ENCODE measurements around the gene ZMPSTE24.
"Not testable (repeated sequence)": the region's sequence is repeated elsewhere in the genome, so short reads cannot be mapped to it uniquely, and the experiment has no call there.

The ZMPSTE24 gene

DNA sequence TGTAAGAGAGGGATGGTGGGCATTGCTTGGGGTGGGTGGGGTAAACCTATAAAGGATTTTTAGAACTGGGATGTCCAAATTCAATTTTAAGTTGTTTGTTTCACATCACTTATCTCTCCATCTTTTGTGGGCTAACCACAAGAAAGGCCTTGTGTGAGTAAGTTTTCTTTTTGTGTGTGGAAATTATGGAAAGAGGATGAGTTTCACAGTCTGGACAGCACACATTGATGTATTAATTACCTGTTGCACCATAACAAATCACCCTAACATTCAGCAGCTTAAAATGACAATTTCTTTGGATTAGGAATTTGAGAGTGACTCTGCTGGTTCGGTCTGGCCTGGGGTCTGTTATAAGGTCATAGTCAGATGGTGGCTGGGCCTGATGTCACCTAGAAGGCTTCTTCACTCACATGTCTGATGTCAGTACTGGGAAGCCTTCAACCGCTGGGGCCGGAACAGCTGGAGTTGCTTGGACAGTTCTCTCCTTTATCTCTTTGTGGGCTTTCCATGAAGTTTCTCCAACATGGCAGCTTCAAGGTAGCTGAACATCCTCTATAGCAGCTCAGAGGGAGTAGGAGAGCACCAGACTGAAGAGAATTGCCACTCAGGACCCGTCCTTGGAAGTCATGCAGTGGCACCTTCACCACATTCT, 61.1 kb downstream of the ZMPSTE24 start:
- DNase-seq = no peak

DNA sequence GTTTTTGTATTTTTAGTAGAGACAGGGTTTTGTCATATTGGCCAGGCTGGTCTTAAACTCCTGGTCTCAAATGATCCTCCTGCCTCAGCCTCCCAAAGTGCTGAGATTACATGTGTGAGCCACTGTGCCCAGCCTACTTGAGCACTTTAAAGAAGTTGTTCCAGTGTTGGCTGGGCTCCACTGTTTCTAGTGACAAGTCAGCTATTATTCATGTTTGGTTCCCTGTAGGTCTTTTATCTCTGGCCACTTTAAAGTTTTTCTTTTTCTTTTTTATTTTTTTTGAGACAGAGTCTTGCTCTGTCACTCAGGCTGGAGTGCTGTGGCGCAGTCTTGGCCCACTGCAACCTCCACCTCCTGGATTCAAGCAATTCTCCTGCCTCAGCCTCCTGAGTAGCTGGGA, 73.4 kb downstream of the ZMPSTE24 start:
- DNase-seq = not testable (repeated sequence)

DNA sequence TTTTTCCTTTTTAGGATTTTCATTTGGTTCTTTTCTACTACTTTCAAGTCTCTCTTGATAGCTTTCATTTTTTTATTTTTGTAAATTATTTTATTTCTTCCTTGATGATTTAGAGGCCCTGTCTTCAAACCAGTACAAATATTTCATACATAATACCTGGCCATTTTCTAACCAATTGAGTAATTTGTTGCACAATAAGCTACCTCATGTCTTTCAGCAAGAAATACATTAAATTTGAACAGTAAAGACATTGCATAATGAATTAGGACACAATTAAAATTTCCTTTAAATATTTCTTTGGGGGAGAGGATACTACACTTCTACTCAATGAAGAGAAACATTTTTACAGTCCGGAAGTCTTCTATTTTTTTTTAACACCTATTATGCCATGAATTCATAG, 74.7 kb downstream of the ZMPSTE24 start:
- no peak for DNase-seq

DNA sequence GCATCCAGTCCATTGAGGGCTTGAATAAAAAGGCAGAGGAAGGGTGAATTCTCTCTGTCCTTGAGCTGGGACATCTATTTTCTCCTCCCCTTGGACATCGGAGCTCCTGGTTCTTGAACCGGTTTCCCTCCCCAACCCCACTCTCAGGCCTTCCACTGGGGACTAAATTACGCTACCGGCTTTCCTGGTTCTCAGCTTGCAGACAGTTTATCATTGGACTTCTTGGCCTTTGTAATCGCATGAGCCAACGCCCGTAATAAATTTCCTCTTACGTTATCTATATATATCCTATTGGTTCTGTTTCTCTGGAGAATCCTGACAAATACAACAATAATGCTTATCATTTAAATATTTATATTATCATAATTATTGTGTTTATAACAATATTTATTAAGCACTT, 79.4 kb downstream of the ZMPSTE24 start:
- DNase-seq = no peak

DNA sequence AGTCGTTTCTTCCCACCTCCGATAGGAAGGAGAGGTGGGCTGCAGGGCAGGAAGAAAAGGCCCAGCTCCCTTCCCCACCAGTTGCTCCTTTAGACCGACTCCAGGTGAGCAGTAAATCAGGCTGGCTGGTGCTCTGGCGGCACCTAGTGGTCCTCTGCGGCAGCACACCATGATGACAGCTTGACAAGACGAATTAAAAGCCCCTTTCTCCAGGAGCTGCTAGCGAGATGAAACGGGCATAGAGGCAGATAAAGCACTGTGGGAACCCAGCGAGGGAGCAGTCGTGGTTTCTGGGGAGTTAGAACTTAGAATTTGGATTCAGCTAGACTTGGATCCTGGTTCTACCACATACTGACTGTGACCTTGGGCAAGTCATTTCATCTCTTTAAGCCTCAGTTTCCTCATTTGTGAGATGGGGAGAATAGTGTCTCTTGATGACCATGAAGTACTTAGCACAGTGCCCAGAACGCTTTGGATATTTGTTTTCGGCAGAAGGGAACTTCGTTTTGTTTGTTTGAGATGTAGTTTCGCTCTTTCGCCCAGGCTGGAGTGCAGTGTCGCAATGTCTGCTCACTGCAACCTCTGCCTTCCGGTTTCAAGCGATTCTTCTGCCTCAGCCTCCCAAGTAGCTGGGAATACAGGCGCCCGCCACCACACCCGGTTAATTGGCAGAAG, 80.8 kb downstream of the ZMPSTE24 start:
- DNase-seq = peak; percentile 83

DNA sequence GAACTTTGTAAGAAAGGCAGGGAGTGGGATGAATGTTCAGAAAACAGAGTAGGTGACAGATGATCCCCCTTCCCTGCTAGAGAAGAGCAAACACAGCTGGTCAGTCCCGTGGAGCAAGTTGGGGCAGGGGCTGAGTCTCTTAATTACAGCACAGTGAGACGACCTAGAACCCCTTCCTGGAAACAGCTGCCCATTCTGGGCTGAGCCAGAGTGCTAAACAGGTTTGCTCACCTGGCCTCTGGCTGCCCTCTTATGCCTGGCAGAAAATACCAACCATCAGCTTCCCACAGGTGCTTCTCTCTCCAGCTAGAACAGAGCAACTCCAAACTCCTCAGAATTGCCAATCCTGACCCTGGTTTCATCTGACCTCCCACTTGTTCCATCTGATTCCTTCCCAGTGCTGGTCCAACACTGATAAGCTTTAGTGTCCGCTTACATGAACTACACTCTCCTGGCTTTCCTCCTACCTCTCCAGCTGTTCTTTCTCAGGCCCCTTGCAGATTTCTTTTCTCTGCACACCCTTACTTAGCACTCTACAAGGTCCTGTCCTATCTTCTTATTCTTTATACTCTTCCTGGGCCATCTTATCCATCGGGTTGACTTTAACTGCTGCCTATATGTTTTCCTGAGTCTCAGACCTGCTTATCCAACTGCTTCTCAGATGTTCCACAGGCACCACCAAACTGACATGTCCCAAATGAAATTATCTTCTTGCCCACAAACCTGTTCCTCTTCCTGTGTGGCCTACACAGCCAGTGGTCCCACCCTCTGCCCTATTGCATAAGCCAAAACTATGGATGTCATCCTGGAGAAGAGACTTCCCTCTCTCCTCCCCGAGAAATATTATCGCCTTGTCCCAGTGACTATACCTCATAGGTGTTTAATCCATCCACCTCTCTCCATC, 81.6 kb downstream of the ZMPSTE24 start:
- no peak for DNase-seq

DNA sequence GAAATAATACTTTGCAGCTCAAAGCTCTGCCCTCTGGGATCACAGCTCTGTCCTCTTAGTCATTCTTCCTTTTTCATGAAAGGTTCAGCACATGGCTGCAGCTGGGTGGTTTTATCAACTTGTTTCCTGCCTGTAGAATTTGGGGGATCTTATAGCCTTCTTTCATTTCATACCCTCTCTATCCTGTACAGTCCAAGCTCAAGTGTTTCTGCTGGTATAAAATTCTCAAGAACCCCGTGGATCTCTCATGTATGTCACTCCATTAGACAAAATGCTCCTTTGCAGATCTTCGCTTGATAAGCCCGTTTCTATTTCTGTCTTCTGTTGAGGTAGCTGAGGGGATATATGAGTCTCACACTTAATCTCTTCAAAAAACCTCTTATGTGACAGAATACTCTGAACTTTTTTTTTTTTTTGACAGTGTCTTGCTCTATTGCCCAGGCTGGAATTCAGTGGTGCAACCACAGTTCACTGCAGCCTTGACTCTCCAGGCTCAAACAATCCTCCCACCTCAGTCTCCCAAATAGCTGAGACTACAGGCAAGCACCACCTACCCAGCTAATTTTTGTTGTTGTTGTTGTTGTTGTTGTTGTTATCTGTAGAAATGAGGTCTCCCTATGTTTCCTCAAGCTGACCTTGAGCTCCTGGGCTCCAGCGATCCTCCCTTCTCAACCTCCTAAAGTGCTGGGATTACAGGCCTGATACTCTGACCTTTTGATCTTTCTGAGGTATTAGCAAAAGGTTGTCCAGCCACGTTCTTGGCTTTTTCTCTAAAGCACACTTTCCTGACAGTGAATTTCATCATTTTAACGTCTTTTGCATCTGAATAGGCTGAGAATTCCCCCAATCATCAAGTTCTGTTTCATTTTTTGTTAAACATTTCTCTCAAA, 83.7 kb downstream of the ZMPSTE24 start:
- no peak for DNase-seq

DNA sequence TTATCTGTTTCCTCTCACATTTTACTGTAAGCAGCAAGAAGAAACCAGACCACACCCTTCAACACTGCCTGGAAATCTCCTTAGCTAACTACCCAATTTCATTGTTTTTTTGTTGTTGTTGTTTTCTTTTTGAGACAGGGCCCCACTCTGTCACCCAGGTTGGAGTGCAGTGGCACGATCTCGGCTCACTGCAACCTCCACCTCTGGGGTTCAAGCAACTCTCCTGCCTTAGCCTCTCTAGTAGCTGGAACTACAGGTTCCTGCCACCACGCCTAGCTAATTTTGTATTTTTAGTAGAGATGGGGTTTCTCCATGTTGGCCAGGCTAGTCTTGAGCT, 84.3 kb downstream of the ZMPSTE24 start:
- not testable (repeated sequence) for DNase-seq
